CD4-positive, alpha-beta T cell treated with Interleukin-17A for 4 hours (primary cell): ENCODE data around the gene PDIA2.
A peak's percentile ranks its signal among the peaks of the same experiment; 100 is the strongest.
"Not testable (repeated sequence)": the region's sequence is repeated elsewhere in the genome, so short reads cannot be mapped to it uniquely, and the experiment has no call there.

Experiments
- DNase-seq: peaks from one replicate; pipeline ENCODE4 v3.0.0-alpha.2; 2020; ENCODE audit warnings: mixed read lengths

Gene PDIA2, protein sequence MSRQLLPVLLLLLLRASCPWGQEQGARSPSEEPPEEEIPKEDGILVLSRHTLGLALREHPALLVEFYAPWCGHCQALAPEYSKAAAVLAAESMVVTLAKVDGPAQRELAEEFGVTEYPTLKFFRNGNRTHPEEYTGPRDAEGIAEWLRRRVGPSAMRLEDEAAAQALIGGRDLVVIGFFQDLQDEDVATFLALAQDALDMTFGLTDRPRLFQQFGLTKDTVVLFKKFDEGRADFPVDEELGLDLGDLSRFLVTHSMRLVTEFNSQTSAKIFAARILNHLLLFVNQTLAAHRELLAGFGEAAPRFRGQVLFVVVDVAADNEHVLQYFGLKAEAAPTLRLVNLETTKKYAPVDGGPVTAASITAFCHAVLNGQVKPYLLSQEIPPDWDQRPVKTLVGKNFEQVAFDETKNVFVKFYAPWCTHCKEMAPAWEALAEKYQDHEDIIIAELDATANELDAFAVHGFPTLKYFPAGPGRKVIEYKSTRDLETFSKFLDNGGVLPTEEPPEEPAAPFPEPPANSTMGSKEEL

GRCh38 chr16:283033-283805, at the start of gene PDIA2:
PDIA2 (plus strand) TSS chr16:283164; CDS start chr16:283170, 6 bp downstream.
- DNase-seq, result no peak

GRCh38 chr16:234468-235305, 48.3 kb upstream of the PDIA2 start, which contains the start of gene FAM234A:
FAM234A (plus strand) TSS chr16:234821; CDS start chr16:254414, 19,593 bp downstream.
- peak; percentile 98 for DNase-seq

DNA sequence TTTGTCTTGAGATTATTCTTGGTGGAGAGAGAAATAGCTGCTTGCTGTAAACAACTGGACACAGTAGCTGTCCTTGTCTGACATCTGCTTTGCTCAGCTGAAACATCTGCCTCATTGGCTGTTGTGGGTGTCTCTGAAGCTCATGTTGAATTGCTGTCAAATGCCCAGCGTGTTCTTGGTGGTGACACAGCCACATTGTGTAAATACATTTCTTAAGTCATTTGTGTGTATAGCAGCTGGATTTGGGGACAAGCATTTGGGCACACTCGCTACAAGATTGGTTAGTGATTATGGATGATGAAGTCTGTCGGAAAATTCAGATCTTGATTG, 43.1 kb upstream of the PDIA2 start:
- DNase-seq, result no peak

GRCh38 chr16:240559-240958, 42.4 kb upstream of the PDIA2 start:
- DNase-seq, result no peak

GRCh38 chr16:242281-242680, 40.7 kb upstream of the PDIA2 start:
- no peak for DNase-seq

GRCh38 chr16:243348-243747, 39.6 kb upstream of the PDIA2 start:
- no peak for DNase-seq

GRCh38 chr16:245105-245504, 37.9 kb upstream of the PDIA2 start:
- DNase-seq, result no peak

GRCh38 chr16:247027-247426, 35.9 kb upstream of the PDIA2 start:
- DNase-seq, result no peak

GRCh38 chr16:249431-249830, 33.5 kb upstream of the PDIA2 start:
- DNase-seq, result no peak

GRCh38 chr16:252366-253337, 30.3 kb upstream of the PDIA2 start:
- peak; percentile 35 for DNase-seq

DNA sequence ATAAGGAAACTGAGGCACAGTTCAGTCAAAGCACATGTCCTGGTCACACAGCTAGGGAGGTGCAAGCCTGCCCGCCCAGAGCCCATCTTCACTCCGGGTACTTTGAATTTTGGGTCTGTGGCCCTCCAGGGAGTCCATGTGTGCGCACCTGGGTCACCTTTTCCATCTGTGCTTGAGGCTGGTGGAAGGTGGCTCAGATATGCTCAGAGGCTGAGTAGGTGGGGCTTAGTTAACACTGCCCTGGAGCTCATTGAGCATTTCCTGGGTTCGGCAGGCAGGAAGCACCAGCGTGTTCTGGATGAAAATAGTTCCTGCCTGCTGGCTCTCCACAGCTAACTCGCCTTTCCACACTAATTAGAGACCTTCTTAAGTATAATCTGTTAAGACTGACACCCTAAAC, 29.1 kb upstream of the PDIA2 start:
- peak; percentile 45 for DNase-seq

GRCh38 chr16:254461-254860, 28.5 kb upstream of the PDIA2 start:
- DNase-seq, result no peak

DNA sequence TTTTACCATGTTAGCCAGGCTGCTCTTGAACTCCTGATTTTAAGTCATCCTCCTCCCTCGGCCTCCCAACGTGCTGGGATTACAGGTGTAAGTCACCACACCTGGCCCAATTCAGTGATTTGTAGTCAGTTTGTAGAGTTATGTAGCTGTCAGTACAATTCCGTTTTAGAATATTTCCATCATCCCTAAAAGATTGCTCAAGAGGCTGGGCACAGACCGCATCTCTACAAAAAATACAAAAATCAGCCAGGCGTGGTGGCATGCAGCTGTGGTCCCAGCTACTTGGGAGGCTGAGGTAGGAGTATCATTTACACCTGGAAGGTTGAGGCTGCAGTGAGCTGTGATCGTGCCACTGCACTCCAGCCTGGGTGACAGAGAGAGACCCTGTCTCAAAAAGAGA, 27.8 kb upstream of the PDIA2 start:
- no peak for DNase-seq

- not testable (repeated sequence) for DNase-seq
These were observed 24.9 kb upstream of the PDIA2 start for GRCh38 chr16:258091-258490.

DNA sequence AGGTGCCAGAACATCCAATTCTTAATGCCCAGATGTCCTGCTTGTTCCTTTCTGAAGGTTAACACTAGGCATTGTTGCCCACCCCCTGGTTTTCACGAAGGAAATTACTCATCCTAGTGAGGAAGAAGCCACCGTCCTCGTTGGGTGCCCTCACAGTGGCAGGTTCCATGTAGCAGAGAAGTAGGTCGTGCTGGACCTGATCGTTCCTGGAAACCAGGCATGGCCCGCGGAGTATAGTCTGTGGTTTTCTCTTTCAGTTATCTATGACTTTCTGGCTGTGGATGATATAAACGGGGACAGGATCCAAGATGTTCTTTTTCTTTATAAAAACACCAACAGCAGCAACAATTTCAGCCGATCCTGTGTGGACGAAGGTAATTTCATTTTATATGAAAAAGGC, 23.7 kb upstream of the PDIA2 start:
- no peak for DNase-seq

DNA sequence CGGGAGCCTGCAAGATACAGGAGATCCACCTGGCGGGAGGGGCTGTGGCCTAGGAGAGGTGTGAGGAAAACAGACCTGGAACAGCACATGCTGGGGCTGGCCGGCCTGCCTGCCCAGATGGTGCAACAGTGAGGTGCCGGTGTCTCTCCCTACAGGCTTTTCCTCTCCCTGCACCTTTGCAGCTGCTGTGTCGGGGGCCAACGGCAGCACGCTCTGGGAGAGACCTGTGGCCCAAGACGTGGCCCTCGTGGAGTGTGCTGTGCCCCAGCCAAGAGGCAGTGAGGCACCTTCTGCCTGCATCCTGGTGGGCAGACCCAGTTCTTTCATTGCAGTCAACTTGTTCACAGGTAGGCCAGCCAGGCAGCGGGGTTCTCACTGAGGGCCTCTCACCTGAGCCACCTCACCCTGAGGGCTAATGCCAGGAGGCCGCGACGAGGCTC, 23.1 kb upstream of the PDIA2 start:
- DNase-seq, result no peak

DNA sequence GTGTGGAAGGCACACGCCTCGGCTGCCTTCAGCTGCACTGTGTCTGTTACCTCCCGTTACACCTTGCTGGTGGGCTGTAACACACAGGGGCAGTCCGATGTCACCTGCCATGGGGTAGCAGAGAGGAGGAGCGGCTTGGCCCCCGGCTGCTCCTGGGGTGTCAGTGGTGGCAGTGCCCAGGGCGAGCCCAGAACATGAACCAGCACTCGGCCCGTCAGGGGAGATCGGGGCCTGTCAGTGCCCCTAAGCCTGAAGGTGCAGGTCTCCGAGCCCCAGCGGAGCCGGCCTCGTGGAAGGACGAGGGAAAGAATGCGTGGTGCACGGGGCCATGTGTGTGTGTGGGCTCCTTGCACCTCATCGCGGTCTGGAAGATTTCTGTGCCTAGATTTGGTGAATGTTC, 22.6 kb upstream of the PDIA2 start:
- no peak for DNase-seq

DNA sequence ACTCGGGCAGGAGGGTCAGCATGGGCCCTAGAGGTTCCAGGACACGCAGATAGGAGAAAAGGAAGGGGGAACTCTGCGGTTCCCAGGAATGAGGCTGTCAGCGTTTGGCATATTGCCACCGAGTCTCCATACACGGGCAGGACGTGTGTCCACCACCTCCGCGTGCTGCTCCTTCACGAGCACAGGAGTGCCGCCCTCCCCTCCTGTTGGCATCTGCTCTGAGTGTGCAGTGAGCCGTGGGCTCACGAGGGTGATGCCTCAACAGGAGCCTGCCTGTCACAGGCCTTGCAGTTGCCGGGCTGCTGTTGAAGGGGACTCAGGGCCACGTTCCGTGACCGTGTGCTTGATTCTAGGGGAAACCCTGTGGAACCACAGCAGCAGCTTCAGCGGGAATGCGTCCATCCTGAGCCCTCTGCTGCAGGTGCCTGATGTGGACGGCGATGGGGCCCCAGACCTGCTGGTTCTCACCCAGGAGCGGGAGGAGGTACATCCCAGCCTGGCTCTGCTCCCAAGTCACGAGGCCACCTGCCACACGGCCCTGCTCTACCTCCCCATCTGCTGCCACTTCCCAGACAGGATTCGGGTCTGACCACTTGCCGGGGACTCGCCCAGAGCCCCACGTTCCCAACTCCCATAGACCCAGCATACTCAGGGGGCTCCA, 21.8 kb upstream of the PDIA2 start:
- DNase-seq, result no peak

DNA sequence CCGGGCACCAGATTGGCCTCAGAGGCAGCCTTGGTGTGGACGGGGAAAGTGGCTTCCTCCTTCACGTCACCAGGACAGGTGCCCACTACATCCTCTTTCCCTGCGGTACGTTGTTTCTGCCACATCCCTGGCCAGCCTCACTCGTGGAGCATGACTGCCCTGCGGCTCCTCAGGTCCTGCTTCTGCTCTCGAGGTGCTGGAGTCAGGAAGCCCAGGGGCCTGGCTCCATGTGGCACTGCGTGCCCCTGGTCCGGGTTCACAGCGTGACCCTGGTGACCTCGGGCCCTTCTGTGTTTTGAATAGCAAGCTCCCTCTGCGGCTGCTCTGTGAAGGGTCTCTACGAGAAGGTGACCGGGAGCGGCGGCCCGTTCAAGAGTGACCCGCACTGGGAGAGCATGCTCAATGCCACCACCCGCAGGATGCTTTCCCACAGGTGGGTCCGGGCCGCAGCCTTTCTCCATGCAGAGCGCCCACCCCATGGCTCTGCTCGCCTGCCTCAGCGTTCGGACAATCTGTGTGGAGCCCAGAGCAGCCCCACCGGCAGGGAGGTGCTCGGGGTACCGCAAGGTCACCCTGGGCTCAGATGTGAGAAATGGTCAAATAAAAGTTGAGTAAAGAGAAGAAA, 20.7 kb upstream of the PDIA2 start:
- no peak for DNase-seq

DNA sequence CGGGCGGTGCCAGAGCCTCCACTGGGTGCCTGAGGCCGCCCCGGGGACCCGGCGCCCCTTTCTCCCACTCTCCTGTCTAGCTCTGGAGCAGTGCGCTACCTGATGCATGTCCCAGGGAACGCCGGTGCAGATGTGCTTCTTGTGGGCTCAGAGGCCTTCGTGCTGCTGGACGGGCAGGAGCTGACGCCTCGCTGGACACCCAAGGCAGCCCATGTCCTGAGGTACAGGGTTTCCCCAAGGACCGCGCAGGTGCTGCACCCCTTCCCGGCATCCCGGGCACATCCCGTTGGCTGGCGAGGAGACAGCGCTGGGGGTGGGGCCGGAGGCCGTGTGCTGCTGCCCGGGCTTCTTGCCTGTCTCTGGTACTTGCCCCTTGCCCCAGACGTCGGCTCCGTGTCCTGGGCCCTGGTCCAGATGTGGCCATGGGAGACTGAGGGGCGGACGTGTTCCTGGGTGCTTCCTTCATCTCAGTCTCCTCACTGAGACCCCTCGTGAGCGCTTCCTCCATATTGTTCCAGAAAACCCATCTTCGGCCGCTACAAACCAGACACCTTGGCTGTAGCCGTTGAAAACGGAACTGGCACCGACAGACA, 19.7 kb upstream of the PDIA2 start:
- no peak for DNase-seq
